GM23248 (cell line): ENCODE results near the gene MGAT3. TPM values are rescaled to one million over a fixed set of nuclear protein-coding genes. Genes with fewer than 3 reads are reported as not detected.
"Not testable (repeated sequence)": the region's sequence is repeated elsewhere in the genome, so short reads cannot be mapped to it uniquely, and the experiment has no call there.

ENCODE experiments used
- DNase-seq: peaks from one replicate; pipeline ENCODE4 v3.0.0-alpha.2; 2015
- H2AFZ ChIP-seq: fragments of 200-600 bp; sonication (generic); 2 replicates; pipeline ENCODE4 v1.6.1; 2016; ENCODE audit warnings: antibody characterized with exemption
- H3F3A ChIP-seq: fragments of 200-600 bp; sonication (generic); 2 replicates; pipeline ENCODE4 v1.6.1; 2016; ENCODE audit warnings: mild to moderate bottlenecking, antibody characterized with exemption, mixed run types; ENCODE audit not compliant: insufficient read depth
- H3K27ac ChIP-seq: fragments of 200-600 bp; sonication (generic); 2 replicates; pipeline ENCODE4 v1.5.1; 2016; ENCODE audit warnings: mild to moderate bottlenecking
- H3K27me3 ChIP-seq: fragments of 200-600 bp; sonication (generic); replicated peaks from 2 replicates; pipeline ENCODE4 v1.6.1; 2016; ENCODE audit warnings: mild to moderate bottlenecking; ENCODE audit not compliant: insufficient read depth
- H3K36me3 ChIP-seq: fragments of 200-600 bp; sonication (generic); 2 replicates; pipeline ENCODE4 v1.6.1; 2016; ENCODE audit warnings: low read depth, mild to moderate bottlenecking
- H3K4me1 ChIP-seq: fragments of 200-600 bp; sonication (generic); 2 replicates; pipeline ENCODE4 v1.6.1; 2016; ENCODE audit warnings: mild to moderate bottlenecking; ENCODE audit not compliant: insufficient read depth
- H3K4me2 ChIP-seq: fragments of 200-600 bp; sonication (generic); one replicate; pipeline ENCODE4 v1.6.1; 2016; ENCODE audit warnings: mild to moderate bottlenecking; ENCODE audit not compliant: unreplicated experiment
- H3K4me3 ChIP-seq: fragments of 200-600 bp; sonication (generic); 2 replicates; pipeline ENCODE4 v1.5.1; 2016; ENCODE audit warnings: mild to moderate bottlenecking
- H3K79me2 ChIP-seq: fragments of 200-600 bp; sonication (generic); 2 replicates; pipeline ENCODE4 v1.6.1; 2016; ENCODE audit warnings: mild to moderate bottlenecking; ENCODE audit not compliant: insufficient read depth
- H3K9ac ChIP-seq: fragments of 200-600 bp; sonication (generic); 2 replicates; pipeline ENCODE4 v1.6.1; 2016; ENCODE audit warnings: mild to moderate bottlenecking
- H3K9me2 ChIP-seq: fragments of 200-600 bp; sonication (generic); 2 replicates; pipeline ENCODE4 v1.6.1; 2016; ENCODE audit warnings: mixed run types, mild to moderate bottlenecking, moderate library complexity; ENCODE audit not compliant: insufficient read depth
- H3K9me3 ChIP-seq: fragments of 200-600 bp; sonication (generic); one replicate; pipeline ENCODE4 v1.6.1; 2017; ENCODE audit warnings: low read depth
- H4K20me1 ChIP-seq: fragments of 200-600 bp; sonication (generic); 2 replicates; pipeline ENCODE4 v1.6.0; 2016; ENCODE audit not compliant: insufficient read depth
- EZH2 ChIP-seq: fragments of 200-600 bp; sonication (generic); IDR thresholded peaks from 2 replicates; pipeline ENCODE4 v1.6.1; 2018; ENCODE audit warnings: antibody characterized with exemption, mild to moderate bottlenecking; ENCODE audit not compliant: insufficient read depth, poor library complexity, severe bottlenecking
- EZH2phosphoT487 ChIP-seq: fragments of 200-600 bp; sonication (generic); IDR thresholded peaks from 2 replicates; pipeline ENCODE4 v1.6.1; 2018; ENCODE audit warnings: antibody characterized with exemption, moderate library complexity, mild to moderate bottlenecking, low read depth; ENCODE audit not compliant: insufficient read depth
- WGBS, 2 experiments: methylation state at CpG; one replicate each; pipeline ENCODE4 v1.1.6; 2015 to 2017; ENCODE audit warnings: low lambda C conversion rate in 2 of 2, low coverage in 1 of 2; ENCODE audit errors: missing lambda C conversion rate in 2 of 2; 5-methylcytosine and 5-hydroxymethylcytosine counted together
- in situ Hi-C: fragments of 300-500 bp; cut with MboI; formaldehyde crosslinking; loops from 2 replicates; pipeline ENCODE4 v1.15.0; 2020
- polyA plus RNA-seq: library from polyadenylated mRNA; unstranded; fragments of >200 nt; fragmentation: Nextera tagmentation; extraction: Ambion mirVana; gene quantifications from 2 replicates; pipeline ENCODE4 v1.2.1, GENCODE V29; 2016
- total RNA-seq: library from RNA; depleted of rRNA; stranded (reverse); fragments of >200 nt; shearing (Covaris generic); gene quantifications from 2 replicates; pipeline ENCODE4 v1.2.3, GENCODE V29; 2014

MGAT3 gene
- total and polyA plus RNA-seq, 2 experiments from 2014 or later = not detected

DNA sequence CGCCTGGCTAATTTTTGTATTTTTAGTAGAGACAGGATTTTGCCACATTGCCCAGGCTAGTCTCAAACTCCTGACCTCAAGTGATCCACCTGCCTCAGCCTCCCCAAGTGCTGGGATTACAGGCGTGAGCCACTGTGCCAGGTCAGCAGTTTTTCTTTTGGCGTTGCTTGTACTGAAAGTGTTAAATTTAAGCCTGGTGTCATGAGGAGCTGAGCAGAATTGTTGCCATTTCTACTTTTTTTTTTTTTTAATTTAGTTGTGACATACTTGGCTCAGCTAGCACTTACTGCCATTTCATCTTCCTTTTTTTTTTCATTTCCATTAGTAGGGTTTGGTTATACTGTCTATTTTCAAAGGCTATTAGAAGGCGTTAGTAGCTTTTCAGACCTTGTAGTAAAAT is 46.5 kb upstream of the MGAT3 start:
- Histone ChIP-seq H3K4me3 (no peak overlapping the region), H3K27me3 (no peaks in the 10 kb centered on the region), H3K9ac (no peak overlapping the region), H3F3A (peaks cover 12% of the 10 kb centered on the region; the same call in 1 of the 2 replicates), H3K79me2 (peaks cover 54% of the 10 kb centered on the region), H3K4me1 (peaks cover 8% of the 10 kb centered on the region), H4K20me1 (no peaks in the 10 kb centered on the region), H3K36me3 (no peaks in the 10 kb centered on the region), H3K4me2 (no peak overlapping the region), H3K27ac (no peak overlapping the region), H3K9me3 (no peaks in the 10 kb centered on the region), H2AFZ (no peak overlapping the region), H3K9me2 (no peaks in the 10 kb centered on the region)
- TF ChIP-seq EZH2phosphoT487 (no peak), EZH2 (no peak)
- no peak for DNase-seq
- 93 to 96% methylated on average over 4 of the region's 4 CpGs for WGBS, 2 experiments
- in situ Hi-C loops = no loop called here

DNA sequence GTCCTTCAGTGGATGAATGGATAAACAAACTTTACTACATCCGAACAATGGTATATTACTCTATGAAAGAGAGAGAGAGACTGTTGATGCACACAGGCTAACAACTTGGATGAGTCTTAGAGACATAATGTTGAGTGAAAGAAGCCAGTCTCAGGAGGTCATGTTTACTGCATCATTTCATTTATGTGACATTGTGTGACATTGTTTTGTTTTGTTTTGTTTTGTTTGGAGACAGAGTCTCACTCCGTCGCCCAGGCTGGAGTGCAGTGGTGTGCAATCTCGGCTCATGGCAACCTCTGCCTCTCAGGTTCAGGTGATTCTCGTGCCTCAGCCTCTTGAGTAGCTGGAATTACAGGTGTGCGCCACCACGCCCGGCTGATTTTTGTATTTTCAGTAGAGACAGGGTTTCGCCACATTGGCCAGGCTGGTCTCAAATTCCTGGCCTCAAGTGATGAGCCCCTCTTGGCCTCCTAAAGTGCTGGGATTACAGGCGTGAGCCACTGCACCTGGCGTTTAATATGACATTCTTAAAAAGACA is 44.9 kb upstream of the MGAT3 start:
- in situ Hi-C loops, H4K20me1 ChIP-seq: not testable (repeated sequence)
- 93 to 94% methylated on average over 11 of the region's 11 CpGs for WGBS, 2 experiments

DNA sequence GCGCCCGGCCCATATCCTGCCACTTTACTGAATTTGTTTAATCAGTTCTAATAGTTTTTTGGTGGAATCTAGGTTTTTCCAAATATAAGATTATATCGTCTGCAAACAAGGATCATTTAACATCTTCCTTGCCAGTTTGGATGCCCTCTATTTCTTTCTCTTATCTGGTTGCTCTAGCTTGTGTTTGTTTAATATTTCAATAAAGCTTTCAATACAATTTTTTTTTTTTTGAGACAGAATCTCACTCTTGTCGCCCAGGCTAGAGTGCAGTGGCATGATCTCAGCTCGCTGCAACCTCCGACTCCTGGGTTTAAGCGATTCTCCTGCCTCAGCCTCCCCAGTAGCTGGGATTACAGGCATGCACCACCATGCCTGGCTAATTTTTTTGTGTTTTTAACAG is 43.6 kb upstream of the MGAT3 start:
- in situ Hi-C loops, H3K27me3 ChIP-seq, H3K9me3 ChIP-seq, H3K4me2 ChIP-seq, H3F3A ChIP-seq, H4K20me1 ChIP-seq, H3K27ac ChIP-seq, DNase-seq, H3K4me1 ChIP-seq, H3K9me2 ChIP-seq, H3K36me3 ChIP-seq, H3K9ac ChIP-seq, H3K4me3 ChIP-seq, H2AFZ ChIP-seq: not testable (repeated sequence)
- H3K79me2 ChIP-seq = peaks cover 36% of the 10 kb centered on the region
- WGBS, 2 experiments = 89 to 98% methylated on average over 7 of the region's 7 CpGs

More for the DNA sequence above, 44.9 kb upstream of the MGAT3 start:
- not testable (repeated sequence) for DNase-seq, H2AFZ ChIP-seq, H3K27ac ChIP-seq, H3K27me3 ChIP-seq, H3K4me3 ChIP-seq, H3F3A ChIP-seq, H3K9ac ChIP-seq, H3K9me2 ChIP-seq, H3K4me2 ChIP-seq, H3K9me3 ChIP-seq, H3K4me1 ChIP-seq, H3K36me3 ChIP-seq
- peaks cover 49% of the 10 kb centered on the region for H3K79me2 ChIP-seq

DNA sequence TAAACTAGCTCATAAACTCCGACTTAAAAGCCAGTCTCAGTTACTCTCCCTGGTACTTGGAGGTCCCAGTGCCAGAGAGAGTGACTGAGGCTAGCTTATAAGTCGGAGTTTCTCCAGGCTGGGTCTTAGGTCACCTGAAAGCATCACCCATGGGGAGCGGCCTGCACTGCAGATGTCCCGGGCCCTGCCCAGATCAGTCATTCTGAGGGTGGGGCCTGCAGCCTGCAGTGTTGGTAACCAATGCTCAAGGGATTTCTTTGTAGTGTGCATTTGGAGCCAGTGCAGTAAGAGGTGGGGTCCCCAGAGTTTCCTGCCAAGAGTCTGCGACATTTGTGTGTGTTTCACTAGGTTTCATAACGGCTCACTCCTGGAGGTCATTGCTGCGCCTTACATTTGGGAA is 42.4 kb upstream of the MGAT3 start:
- Histone ChIP-seq H3K4me2 (no peak overlapping the region), H3K27me3 (no peaks in the 10 kb centered on the region), H3K79me2 (peaks cover 25% of the 10 kb centered on the region), H3K9me3 (no peaks in the 10 kb centered on the region), H3K4me3 (no peak overlapping the region), H3K9ac (no peak overlapping the region), H3K27ac (no peak overlapping the region), H3K9me2 (no peaks in the 10 kb centered on the region), H2AFZ (no peak overlapping the region), H3F3A (0 out of 2 replicates have a peak, but pooled peaks cover 6% of the 10 kb centered on the region), H3K4me1 (peaks cover 3% of the 10 kb centered on the region; the same call in 1 of the 2 replicates), H3K36me3 (no peaks in the 10 kb centered on the region; the same call in 1 of the 2 replicates), H4K20me1 (no peaks in the 10 kb centered on the region)
- no peak for DNase-seq
- in situ Hi-C loops = no loop called here
- TF ChIP-seq EZH2 (no peak), EZH2phosphoT487 (no peak)
- WGBS, 2 experiments = 93 to 99% methylated on average over 7 of the region's 7 CpGs

DNA sequence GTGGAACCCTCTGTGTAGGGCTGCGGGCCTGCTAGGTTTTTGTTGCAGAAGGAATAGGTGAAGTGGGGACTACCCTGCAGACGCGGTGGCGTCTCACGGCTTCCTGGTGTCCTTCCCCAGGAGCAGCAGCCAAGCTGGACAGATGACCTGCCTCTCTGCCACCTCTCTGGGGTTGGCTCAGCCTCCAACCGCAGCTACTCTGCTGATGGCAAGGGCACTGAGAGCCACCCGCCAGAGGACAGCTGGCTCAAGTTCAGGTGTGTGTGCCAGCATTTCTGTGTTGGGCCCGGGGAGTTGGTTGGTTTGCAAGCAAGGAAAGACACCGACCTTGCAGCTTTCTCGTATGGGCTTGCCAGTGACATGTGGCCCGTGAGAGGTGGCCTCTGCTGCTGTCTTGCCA is 41.9 kb upstream of the MGAT3 start:
- no peak overlapping the region for H3K4me3 ChIP-seq
- in situ Hi-C loops = no loop called here
- WGBS, 2 experiments = 77 to 81% methylated on average over 11 of the region's 11 CpGs
- peaks cover 20% of the 10 kb centered on the region for H3K79me2 ChIP-seq
- 0 out of 2 replicates have a peak, but pooled peaks cover 6% of the 10 kb centered on the region for H3F3A ChIP-seq
- TF ChIP-seq EZH2 (no peak), EZH2phosphoT487 (no peak)
- no peak overlapping the region for H3K27ac ChIP-seq
- peaks cover 3% of the 10 kb centered on the region; the same call in 1 of the 2 replicates for H3K4me1 ChIP-seq
- H4K20me1 ChIP-seq = no peaks in the 10 kb centered on the region
- H3K9me3 ChIP-seq = no peaks in the 10 kb centered on the region
- DNase-seq = no peak
- H3K9me2 ChIP-seq = no peaks in the 10 kb centered on the region
- H3K4me2 ChIP-seq = no peak overlapping the region
- H3K9ac ChIP-seq = no peak overlapping the region
- no peaks in the 10 kb centered on the region for H3K27me3 ChIP-seq
- H3K36me3 ChIP-seq = no peaks in the 10 kb centered on the region; the same call in 1 of the 2 replicates
- H2AFZ ChIP-seq = no peak overlapping the region
